Epithelial cell of esophagus (primary cell): ENCODE results near the gene TNRC18.
A peak's percentile ranks its signal among the peaks of the same experiment; 100 is the strongest.
"Not testable (repeated sequence)": the region's sequence is repeated elsewhere in the genome, so short reads cannot be mapped to it uniquely, and the experiment has no call there.

Experiments used
- DNase-seq: peaks from one replicate; pipeline ENCODE4 v3.0.0; 2010; ENCODE audit warnings: low read depth
- H3K4me3 ChIP-seq: 2 replicates; pipeline ENCODE4 v1.5.1; 2011; ENCODE audit warnings: mild to moderate bottlenecking, low read length, control low read depth
- TF ChIP-seq, protein P1 (sequence below): IDR thresholded peaks from 2 replicates; pipeline ENCODE4 v1.5.1; 2011; ENCODE audit warnings: low read depth, mild to moderate bottlenecking, low read length, control low read depth, inconsistent platforms; ENCODE audit not compliant: insufficient read depth; ENCODE audit errors: missing control alignments

Gene TNRC18

DNA sequence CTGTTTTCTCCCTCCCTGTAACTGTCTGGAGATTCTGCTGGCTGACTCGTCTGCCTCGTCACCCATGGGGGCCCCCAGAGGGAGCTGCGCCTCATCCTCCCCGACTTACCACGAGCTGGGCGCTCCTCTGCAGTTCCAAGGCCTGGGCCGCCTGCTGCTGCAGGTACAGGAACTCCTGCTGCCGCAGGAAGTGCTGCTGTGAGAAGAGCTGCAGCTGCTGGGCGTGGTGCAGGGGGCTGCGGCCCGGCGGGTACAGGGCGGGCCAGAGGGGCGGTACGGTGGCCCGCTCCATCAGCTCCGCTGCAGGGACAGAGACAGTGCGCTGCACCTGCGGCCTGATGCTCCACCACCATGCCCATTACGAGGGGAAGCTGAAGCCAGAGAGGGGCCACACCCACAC lies 47.7 kb downstream of the TNRC18 start:
- H3K4me3 ChIP-seq: no peak overlapping the region
- DNase-seq: no peak
- TF ChIP-seq, protein P1, sequence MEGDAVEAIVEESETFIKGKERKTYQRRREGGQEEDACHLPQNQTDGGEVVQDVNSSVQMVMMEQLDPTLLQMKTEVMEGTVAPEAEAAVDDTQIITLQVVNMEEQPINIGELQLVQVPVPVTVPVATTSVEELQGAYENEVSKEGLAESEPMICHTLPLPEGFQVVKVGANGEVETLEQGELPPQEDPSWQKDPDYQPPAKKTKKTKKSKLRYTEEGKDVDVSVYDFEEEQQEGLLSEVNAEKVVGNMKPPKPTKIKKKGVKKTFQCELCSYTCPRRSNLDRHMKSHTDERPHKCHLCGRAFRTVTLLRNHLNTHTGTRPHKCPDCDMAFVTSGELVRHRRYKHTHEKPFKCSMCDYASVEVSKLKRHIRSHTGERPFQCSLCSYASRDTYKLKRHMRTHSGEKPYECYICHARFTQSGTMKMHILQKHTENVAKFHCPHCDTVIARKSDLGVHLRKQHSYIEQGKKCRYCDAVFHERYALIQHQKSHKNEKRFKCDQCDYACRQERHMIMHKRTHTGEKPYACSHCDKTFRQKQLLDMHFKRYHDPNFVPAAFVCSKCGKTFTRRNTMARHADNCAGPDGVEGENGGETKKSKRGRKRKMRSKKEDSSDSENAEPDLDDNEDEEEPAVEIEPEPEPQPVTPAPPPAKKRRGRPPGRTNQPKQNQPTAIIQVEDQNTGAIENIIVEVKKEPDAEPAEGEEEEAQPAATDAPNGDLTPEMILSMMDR: no peak

DNA sequence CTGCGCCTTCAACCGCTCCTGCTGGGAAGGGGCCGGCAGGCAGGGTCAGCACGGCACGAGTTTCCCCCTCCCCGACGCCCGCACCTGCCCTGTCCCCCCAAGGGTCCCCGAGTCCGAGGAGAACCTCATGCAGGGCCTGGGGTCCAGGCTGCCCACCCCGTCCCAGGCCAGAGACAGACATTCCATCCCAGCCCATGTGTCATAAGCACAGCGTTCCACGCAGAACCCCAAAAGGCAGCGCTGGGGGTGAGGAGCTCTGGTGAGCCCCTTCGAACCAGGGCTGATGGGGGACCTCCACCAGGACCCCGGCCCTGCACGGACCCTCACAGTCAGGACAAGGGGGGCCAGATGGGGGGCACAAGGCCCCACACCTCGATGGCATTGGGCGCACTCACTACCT lies 49.2 kb downstream of the TNRC18 start:
- no peak overlapping the region for H3K4me3 ChIP-seq
- TF ChIP-seq, protein P1: no peak
- no peak for DNase-seq

DNA sequence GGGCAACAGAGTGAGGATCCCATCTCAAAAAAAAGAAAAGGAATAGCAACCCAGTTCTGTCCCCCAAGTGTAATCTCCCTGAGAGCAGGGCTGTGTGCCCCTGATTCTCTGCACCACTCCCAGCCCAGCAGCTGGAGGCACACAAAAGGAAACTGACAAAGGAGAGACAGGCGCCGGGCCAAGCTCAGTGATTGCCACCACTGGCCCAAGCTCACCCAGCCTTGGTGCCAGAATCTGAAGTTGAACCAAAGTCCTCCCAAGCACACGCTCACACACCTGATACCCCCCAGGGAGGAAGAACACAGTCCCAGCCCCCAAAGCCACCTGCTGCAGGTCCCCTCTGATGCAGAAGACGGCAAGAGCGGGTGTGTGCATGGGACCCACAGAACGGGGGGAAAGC lies 50.3 kb downstream of the TNRC18 start:
- DNase-seq: no peak
- H3K4me3 ChIP-seq: no peak overlapping the region
- TF ChIP-seq, protein P1: no peak

DNA sequence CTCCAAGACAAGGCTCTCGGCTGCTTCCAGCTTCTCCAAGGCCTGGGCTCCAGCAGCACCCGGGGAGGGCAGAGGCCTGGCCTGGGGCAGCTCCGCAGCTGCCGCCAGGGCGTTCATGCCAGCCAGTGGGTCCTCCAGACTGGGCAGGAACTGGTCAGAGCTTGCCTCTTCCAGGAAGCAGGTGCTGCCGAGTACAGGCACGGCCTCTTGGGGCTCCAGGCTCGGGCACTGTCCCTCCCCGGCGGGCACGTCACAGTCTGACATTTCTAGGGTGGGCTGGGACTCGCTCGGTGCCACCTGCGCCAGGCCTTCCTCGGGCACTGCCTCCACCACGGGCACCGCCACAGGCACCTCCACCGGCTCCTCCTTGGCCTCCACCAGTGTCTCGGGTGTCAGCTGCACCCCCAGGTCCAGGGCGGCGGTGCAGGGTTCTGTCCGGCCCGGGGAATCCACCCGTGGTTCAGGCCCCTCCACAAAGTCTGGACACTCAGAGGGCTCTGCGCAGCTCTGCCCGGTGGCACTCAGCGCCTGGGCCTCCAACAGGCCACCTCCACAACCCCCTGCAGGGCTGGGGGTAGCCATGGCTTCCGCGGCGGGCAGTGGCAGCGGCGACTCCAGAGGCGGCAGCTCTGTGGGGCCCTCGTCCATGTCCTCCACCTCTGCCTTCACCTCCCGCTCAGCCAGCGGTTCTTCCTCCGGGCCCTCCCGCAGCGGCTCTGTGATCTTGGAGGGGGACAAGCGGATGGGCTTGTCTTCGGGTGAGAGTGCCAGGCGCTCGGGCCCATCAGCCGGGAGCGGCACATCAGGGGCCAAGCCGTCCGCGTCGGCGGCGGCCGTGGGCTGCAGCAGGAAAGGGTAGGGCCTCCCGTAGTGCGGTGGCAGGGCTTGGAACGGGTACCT lies 52.9 kb downstream of the TNRC18 start:
- H3K4me3 ChIP-seq: no peak overlapping the region
- no peak for DNase-seq
- TF ChIP-seq, protein P1: no peak

DNA sequence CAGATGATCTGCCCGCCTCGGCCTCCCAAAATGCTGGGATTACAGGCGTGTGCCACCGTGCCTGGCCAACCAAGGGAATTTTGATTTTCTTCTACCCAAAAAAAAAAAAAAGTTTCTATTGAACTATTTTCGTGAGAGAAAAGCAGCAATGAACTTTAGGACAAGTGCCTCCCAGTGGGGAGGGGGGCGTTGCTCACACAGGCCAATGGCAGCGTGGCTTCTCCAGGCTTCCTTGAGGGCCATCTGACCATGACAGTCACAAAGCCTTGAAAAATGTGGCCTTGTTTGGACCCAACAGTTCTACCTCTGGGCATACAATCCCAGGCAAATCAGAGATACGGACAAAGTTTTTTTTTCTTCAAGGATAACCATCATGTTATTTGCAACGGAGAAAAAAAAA lies 56.0 kb downstream of the TNRC18 start:
- no peak overlapping the region for H3K4me3 ChIP-seq
- DNase-seq: no peak
- TF ChIP-seq, protein P1: no peak

DNA sequence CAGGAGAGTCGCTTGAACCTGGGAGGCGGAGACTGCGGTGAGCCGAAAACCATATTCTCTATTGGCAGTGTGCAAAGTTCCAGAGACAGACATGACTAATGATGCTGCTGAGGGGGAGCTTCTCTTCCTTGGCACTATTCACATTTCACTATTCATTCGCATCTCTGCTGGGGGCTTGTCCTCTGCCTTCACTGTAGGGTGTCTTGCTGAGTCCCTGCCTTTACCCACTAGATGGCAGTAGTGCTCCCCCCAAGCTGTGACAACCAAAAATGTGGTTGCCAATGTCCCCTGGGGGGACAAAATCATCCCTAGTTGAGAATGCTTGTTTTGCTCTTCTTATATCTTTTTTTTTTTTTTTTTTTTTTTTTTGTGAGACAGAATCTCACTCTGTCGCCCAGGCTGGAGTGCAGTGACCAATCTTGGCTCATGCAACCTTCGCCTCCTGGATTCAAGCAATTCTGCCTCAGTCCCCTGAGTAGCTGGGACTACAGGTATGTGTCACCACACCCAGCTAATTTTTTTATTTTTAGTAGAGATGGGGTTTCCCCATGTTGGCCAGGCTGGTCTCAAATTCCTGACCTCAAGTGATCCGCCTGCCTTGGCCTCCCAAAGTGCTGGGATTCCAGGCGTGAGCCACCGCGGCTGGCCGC lies 57.5 kb downstream of the TNRC18 start:
- not testable (repeated sequence) for H3K4me3 ChIP-seq
- TF ChIP-seq, protein P1: peak; percentile 82
- DNase-seq: peak; percentile 75

DNA sequence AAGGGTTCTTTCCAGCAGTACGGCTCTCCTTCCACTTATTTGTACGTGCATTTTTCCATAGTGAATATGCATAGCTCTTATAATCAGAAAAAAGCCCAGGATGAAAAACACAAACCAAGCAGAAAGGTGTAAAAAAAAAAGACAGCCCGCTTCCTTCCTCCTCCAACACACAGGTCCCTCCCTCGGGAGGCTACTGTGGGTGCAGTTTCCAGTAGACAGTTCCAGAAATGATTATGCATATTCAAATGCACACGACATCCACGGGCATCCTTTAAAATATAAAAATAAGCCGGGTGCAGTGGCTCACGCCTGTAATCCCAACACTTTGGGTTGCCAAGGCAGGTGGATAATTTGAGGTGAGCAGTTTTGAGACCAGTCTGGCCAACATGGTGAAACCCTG lies 59.9 kb downstream of the TNRC18 start:
- no peak for DNase-seq
- H3K4me3 ChIP-seq: no peak overlapping the region
- TF ChIP-seq, protein P1: no peak
